Vagina (tissue), 2 donors: ENCODE measurements around the gene ZNF469. TPM values are rescaled to one million over a fixed set of nuclear protein-coding genes. Genes with fewer than 3 reads are reported as not detected.

Experiments used
- DNase-seq, 2 donors: peaks; one replicate each; pipeline ENCODE4 v3.0.0-alpha.2; 2017; ENCODE audit errors: extremely low spot score in 2 of 2
- H3K27ac ChIP-seq: fragments of 200-600 bp; sonication (generic); one replicate; pipeline ENCODE4 v1.5.1; 2019
- H3K27me3 ChIP-seq: fragments of 200-600 bp; sonication (generic); one replicate; pipeline ENCODE4 v1.5.1; 2019
- H3K36me3 ChIP-seq, 2 donors: fragments of 200-600 bp; sonication (generic); one replicate each; pipeline ENCODE4 v1.5.1; 2017 to 2019
- H3K4me1 ChIP-seq: fragments of 200-600 bp; sonication (generic); one replicate; pipeline ENCODE4 v1.5.1; 2019
- H3K4me3 ChIP-seq, 2 donors: fragments of 200-600 bp; sonication (generic); 1 replicate in 1 of 2; 2 replicates in 1 of 2; pipeline ENCODE4 v1.5.1; 2016 to 2019
- H3K9me3 ChIP-seq: fragments of 200-600 bp; sonication (generic); one replicate; pipeline ENCODE4 v1.5.1; 2019
- POLR2A ChIP-seq, 2 donors: fragments of 450-650 bp; IDR thresholded peaks; one replicate each; pipeline ENCODE4 v1.6.1; 2017; ENCODE audit warnings: antibody characterized with exemption in 2 of 2, mild to moderate bottlenecking in 2 of 2, moderate library complexity in 2 of 2
- POLR2AphosphoS5 ChIP-seq, 2 donors: sonication (generic); formaldehyde crosslinking; IDR thresholded peaks; one replicate each; pipeline ENCODE4 v1.9.0; 2017; ENCODE audit warnings: antibody characterized with exemption in 2 of 2, mild to moderate bottlenecking in 2 of 2, low read depth in 1 of 2; ENCODE audit not compliant: insufficient read depth in 1 of 2
- intact Hi-C: fragments of 100-400 bp; cut with DNase I; formaldehyde crosslinking; loops from one replicate; pipeline ENCODE4 v1.15.1; 2023
- total RNA-seq: library from RNA; depleted of rRNA; stranded (reverse); fragments of >200 nt; gene quantifications from one replicate; pipeline ENCODE4 v1.2.3, GENCODE V29; 2016
- TF ChIP-seq, protein P1 (sequence below), 3 experiments: fragments of 450-650 bp in 2 of 3; fragments of 200-600 bp in 1 of 3; sonication (generic) in 1 of 3; IDR thresholded peaks; one replicate each; pipeline ENCODE4 v1.5.1; 2017 to 2019; ENCODE audit warnings: antibody characterized with exemption in 3 of 3, mild to moderate bottlenecking in 2 of 3, moderate library complexity in 2 of 3

ZNF469 gene
- total RNA-seq, 1 donor from 2014 or later: 2.2 TPM

- Histone ChIP-seq H3K27ac (peak overlapping the region; percentile 78), H3K4me1 (peaks cover 15% of the 10 kb centered on the region), H3K9me3 (no peaks in the 10 kb centered on the region), H3K27me3 (no peaks in the 10 kb centered on the region), H3K4me3 (no peak overlapping the region), H3K36me3 (no peaks in the 10 kb centered on the region)
- intact Hi-C loops: no loop called here
- no peak for DNase-seq
- TF ChIP-seq POLR2AphosphoS5 (IDR thresholded peaks at IDR 0.05; ENCODE audit: insufficient read depth in 1 of 2, low read depth in 1 of 2): no peak
- TF ChIP-seq, protein P1, sequence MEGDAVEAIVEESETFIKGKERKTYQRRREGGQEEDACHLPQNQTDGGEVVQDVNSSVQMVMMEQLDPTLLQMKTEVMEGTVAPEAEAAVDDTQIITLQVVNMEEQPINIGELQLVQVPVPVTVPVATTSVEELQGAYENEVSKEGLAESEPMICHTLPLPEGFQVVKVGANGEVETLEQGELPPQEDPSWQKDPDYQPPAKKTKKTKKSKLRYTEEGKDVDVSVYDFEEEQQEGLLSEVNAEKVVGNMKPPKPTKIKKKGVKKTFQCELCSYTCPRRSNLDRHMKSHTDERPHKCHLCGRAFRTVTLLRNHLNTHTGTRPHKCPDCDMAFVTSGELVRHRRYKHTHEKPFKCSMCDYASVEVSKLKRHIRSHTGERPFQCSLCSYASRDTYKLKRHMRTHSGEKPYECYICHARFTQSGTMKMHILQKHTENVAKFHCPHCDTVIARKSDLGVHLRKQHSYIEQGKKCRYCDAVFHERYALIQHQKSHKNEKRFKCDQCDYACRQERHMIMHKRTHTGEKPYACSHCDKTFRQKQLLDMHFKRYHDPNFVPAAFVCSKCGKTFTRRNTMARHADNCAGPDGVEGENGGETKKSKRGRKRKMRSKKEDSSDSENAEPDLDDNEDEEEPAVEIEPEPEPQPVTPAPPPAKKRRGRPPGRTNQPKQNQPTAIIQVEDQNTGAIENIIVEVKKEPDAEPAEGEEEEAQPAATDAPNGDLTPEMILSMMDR (IDR thresholded peaks at IDR 0.05): no peak
- no peak for TF ChIP-seq POLR2A (IDR thresholded peaks at IDR 0.05)
Observed at GRCh38 chr16:88345031-88345720, 37.6 kb upstream of the ZNF469 start.

DNA sequence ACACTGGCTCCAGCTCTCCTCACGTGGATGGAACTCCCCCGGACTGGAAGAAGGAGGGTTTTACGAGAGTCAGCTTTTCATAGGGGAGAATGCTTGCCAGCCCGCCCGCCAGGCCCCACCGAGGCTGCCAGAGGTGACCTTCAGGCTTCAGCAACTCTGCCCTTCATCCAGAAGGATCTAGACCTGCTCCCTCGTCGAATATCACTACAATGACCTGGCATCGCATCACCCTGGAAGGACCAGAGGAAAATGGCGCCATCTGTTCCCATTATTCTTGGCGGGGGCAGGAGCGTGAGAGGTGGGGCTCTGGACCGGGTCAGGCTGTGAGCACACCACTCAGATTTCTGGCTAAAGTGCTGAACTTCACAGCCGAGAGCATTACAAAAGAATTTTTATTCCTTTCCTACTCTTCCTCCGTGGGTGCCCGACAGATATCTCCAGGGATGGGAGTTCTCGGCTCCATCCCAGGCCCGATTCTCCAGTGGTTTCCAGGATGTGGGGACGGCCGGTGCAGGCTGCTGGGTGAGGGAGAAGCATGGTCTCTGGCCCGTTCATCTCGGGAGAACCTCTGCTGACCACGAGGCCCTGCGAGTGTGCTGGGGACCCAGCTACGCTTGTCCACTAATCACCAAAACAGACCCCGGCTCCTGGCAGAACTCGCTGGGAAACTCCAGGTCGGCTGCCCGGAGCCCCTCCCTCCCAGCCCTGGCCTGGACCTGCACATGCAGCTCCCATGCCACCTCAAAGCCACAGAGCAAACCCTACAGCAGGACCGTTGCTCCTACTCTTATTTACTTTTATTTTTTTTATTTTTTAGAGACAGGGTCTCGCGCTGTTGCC is 36.8 kb upstream of the ZNF469 start:
- TF ChIP-seq POLR2AphosphoS5 (IDR thresholded peaks at IDR 0.05; ENCODE audit: insufficient read depth in 1 of 2, low read depth in 1 of 2) (peak; percentile 45 to 88), POLR2A (IDR thresholded peaks at IDR 0.05) (no peak)
- H3K36me3 ChIP-seq: no peaks in the 10 kb centered on the region
- H3K4me1 ChIP-seq: peaks cover 15% of the 10 kb centered on the region
- intact Hi-C loops: no loop called here
- H3K9me3 ChIP-seq: no peaks in the 10 kb centered on the region
- no peak overlapping the region for H3K4me3 ChIP-seq
- DNase-seq: peak in 1 of 2 donors; percentile 92
- peak overlapping the region; percentile 78 for H3K27ac ChIP-seq
- H3K27me3 ChIP-seq: no peaks in the 10 kb centered on the region

GRCh38 chr16:88346680-88347505 is 35.9 kb upstream of the ZNF469 start:
- H3K27me3 ChIP-seq: no peaks in the 10 kb centered on the region
- peaks cover 15% of the 10 kb centered on the region for H3K4me1 ChIP-seq
- TF ChIP-seq, protein P1 (IDR thresholded peaks at IDR 0.05): no peak
- no peak for TF ChIP-seq POLR2A (IDR thresholded peaks at IDR 0.05)
- intact Hi-C loops: no loop called here
- no peak overlapping the region for H3K4me3 ChIP-seq
- no peaks in the 10 kb centered on the region for H3K36me3 ChIP-seq
- no peaks in the 10 kb centered on the region for H3K9me3 ChIP-seq
- peak overlapping the region; percentile 78 for H3K27ac ChIP-seq
- no peak for DNase-seq

DNA sequence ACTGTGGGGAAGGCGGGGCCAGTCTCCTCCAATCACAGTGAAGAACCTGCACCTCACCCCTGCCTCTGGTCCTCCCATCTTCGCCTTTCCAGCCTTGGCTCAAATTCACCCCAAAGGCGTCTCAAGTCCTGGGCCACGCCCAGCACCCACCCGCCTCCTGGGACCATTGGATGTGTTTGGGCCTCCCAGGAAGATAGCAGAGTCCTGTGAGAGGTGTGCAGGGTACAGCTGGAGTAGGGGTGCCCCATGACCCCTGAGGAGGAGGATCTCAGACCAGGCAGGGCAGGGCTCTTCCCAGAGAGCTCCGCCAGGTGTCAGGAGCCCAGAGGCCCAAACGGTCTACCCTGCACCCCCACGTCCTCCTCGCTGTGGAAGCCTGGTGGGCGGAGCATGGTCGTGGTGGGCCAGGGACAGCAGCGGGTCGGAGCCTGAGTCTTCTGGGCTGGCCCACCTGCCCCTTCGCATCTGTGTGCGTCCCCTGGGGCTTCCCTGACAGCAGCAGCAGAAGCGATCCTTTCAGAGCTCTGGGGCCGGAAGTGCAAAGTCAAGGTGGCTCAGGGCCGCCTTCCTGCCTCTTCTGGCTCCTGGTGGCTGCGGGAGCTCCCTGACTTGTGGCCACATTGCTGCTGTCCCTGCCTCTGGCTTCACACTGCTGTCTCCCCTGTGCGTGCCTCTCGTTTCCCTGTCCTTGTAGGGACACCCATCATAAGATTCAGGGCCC is 34.9 kb upstream of the ZNF469 start:
- intact Hi-C loops: no loop called here
- peaks cover 15% of the 10 kb centered on the region for H3K4me1 ChIP-seq
- H3K27me3 ChIP-seq: no peaks in the 10 kb centered on the region
- no peak overlapping the region for H3K27ac ChIP-seq
- TF ChIP-seq POLR2A (IDR thresholded peaks at IDR 0.05) (no peak), POLR2AphosphoS5 (IDR thresholded peaks at IDR 0.05; ENCODE audit: insufficient read depth in 1 of 2, low read depth in 1 of 2) (no peak)
- TF ChIP-seq, protein P1 (IDR thresholded peaks at IDR 0.05): no peak
- H3K9me3 ChIP-seq: no peaks in the 10 kb centered on the region
- H3K36me3 ChIP-seq: no peaks in the 10 kb centered on the region
- H3K4me3 ChIP-seq: no peak overlapping the region
- DNase-seq: no peak
